ENCODE data around the gene CEP295NL. TPM values are rescaled to one million over a fixed set of nuclear protein-coding genes. Genes with fewer than 3 reads are reported as not detected.

CEP295NL gene
- total and polyA plus RNA-seq, 4 donors, result 0.39 to 8.3 (median 4.9) TPM

DNA sequence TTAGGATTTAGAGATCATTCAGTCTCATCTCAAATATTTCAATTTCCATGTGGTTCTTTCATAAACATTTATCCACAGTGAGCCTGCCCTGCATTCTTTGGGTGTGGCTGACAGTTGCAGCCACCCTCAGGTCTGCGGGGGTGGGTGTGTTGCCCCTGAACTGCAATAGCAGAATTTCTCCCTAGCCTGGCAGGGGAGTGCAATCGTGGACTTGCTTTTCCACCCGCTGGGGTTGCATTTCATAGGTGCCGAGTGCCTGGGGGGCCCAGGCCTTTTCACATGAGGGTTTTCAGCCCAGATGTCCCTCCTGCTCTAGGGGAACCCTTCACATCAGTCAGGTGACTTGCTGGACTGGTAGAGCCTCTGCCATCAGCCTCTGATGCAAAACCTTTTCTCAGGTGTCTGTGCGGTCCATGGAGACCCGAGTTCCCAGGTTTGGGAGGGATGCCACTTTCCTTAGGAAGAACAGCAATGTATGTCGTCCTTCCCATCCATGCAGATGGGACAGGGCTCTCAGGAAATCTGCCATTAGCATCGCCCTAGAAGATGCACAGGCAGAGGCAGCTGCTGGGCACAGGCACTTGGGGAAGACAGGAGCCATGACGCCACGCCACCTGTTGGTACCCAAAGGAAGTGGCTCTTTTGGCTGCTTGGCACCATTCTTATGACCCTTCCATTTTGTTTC is 60.0 kb downstream of the CEP295NL start:
- no peaks in the 10 kb centered on the region for H3K36me3 ChIP-seq (ENCODE audit: control insufficient read depth in 4 of 4, insufficient read depth in 4 of 4, low read length in 4 of 4)
- peaks cover 0 to 22% (median 12%) of the 10 kb centered on the region in 5 donors for H3K4me1 ChIP-seq (ENCODE audit: control insufficient read depth in 5 of 5, insufficient read depth in 5 of 5, low read length in 5 of 5)
- H3K9me3 ChIP-seq (ENCODE audit: control insufficient read depth in 4 of 4, insufficient read depth in 3 of 4, low read length in 3 of 4), result no peaks in the 10 kb centered on the region
- no peak overlapping the region for H3K4me3 ChIP-seq
- no peak overlapping the region for H3K27ac ChIP-seq (ENCODE audit: low read depth in 1 of 2, low read length in 1 of 2)
- no peak overlapping the region for H3K9ac ChIP-seq (ENCODE audit: insufficient read depth in 1 of 2, low read length in 2 of 2)
- 66 to 72% methylated on average over 10 of the region's 10 CpGs for WGBS, 2 donors
- ATAC-seq (ENCODE audit: insufficient read depth, low FRiP score), result no peak
- no peaks in the 10 kb centered on the region for H3K27me3 ChIP-seq (ENCODE audit: control insufficient read depth in 3 of 3, insufficient read depth in 3 of 3, low read length in 2 of 3)
- peak in 2 of 3 donors; percentile 27 to 34 for DNase-seq
- TF ChIP-seq, protein P1, sequence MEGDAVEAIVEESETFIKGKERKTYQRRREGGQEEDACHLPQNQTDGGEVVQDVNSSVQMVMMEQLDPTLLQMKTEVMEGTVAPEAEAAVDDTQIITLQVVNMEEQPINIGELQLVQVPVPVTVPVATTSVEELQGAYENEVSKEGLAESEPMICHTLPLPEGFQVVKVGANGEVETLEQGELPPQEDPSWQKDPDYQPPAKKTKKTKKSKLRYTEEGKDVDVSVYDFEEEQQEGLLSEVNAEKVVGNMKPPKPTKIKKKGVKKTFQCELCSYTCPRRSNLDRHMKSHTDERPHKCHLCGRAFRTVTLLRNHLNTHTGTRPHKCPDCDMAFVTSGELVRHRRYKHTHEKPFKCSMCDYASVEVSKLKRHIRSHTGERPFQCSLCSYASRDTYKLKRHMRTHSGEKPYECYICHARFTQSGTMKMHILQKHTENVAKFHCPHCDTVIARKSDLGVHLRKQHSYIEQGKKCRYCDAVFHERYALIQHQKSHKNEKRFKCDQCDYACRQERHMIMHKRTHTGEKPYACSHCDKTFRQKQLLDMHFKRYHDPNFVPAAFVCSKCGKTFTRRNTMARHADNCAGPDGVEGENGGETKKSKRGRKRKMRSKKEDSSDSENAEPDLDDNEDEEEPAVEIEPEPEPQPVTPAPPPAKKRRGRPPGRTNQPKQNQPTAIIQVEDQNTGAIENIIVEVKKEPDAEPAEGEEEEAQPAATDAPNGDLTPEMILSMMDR (IDR thresholded peaks at IDR 0.05; ENCODE audit: control extremely low read depth, extremely low read depth), result peak; percentile 37

DNA sequence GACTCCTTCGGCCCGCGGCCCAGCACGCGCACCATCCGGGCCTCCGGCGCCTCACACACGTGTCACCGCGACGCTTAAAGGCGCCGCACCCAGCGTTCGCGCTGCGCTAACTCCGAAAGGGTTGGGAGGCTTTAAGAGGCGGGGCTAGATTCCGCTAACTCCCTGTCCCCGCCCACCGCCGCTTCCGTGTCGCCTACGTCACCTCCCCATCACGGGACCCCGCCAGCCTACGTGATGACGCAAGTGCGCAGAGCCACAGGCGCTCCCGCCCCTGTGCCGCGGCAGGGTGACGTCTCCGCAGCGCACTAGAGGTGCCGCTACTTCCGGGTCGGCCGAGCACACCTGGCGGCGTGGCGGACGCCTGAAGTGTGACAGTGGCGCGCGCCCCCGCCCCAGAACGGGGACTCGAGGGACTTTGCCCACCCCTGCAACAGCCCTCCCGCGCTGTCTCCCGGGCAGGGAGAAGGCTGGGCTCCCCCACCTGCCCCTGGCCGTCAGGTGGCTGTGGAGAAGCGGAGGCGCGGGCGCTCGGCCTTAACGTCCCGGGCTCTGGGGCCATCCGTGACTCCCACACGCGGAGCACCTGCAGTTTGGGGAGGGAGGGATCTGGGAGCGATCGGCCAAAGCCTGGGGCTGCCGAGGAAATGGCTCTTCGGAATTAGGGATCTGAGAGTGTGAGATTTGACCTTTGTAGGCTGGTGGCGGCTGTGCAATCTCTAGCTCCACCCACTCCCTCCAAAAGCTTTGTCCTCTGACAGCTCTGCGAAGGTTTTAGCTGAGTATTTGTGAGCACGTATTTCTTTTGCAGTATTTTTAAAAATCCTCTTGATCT is 62.0 kb downstream of the CEP295NL start, which contains the start of gene USP36:
TSS of gene USP36 (minus strand) at position 35 of the 832 bp plus-strand sequence. CDS start 4,451 bp downstream, outside the sequence.
- peak; percentile 96 for ATAC-seq (ENCODE audit: insufficient read depth, low FRiP score)
- TF ChIP-seq, protein P1 (IDR thresholded peaks at IDR 0.05; ENCODE audit: control extremely low read depth, extremely low read depth), result peak; percentile 2
- 0 to 1% methylated on average over 72 to 74 of the region's 74 CpGs for WGBS, 2 donors

More for the DNA sequence above, 62.0 kb downstream of the CEP295NL start, which contains the start of gene USP36:
- Histone ChIP-seq H3K4me1 (ENCODE audit: control insufficient read depth in 5 of 5, insufficient read depth in 5 of 5, low read length in 5 of 5) (peaks cover 0 to 22% (median 12%) of the 10 kb centered on the region in 5 donors), H3K9ac (ENCODE audit: insufficient read depth in 1 of 2, low read length in 2 of 2) (peak within 1 kb of the TSS; percentile 89 to 95), H3K4me3 (peak within 1 kb of the TSS; percentile 81), H3K27ac (ENCODE audit: low read depth in 1 of 2, low read length in 1 of 2) (peak within 1 kb of the TSS; percentile 86 to 97), H3K9me3 (ENCODE audit: control insufficient read depth in 4 of 4, insufficient read depth in 3 of 4, low read length in 3 of 4) (no peaks in the 10 kb centered on the region), H3K27me3 (ENCODE audit: control insufficient read depth in 3 of 3, insufficient read depth in 3 of 3, low read length in 2 of 3) (no peaks in the 10 kb centered on the region), H3K36me3 (ENCODE audit: control insufficient read depth in 4 of 4, insufficient read depth in 4 of 4, low read length in 4 of 4) (peaks cover 7 to 16% (median 13%) of the 10 kb centered on the region in 4 donors)
- peak; percentile 99 to 100 (median 100) for DNase-seq

Other genes with a start within 250 kb of the CEP295NL start
- gene CYTH1, start 120.9 kb downstream of the CEP295NL start, total RNA-seq, result 10 to 100 TPM; 67.0 to 97.2 TPM
- 10 to 100 TPM; 50.5 to 85.1 TPM for gene CYTH1, start 120.9 kb downstream of the CEP295NL start, polyA plus RNA-seq
- gene USP36, start 62.4 kb downstream of the CEP295NL start, total RNA-seq, result 10 to 100 TPM; 56.4 to 61.5 TPM
- gene USP36, start 62.4 kb downstream of the CEP295NL start, polyA plus RNA-seq, result 10 to 100 TPM; 22.2 to 33.3 TPM
- 100 to 1,000 TPM in 1 of 2 donors, 10 to 100 TPM in 1; 95.6 to 176 TPM for gene TIMP2, start 22.2 kb upstream of the CEP295NL start, total RNA-seq
- 10 to 100 TPM; 47.5 to 88.2 TPM for gene TIMP2, start 22.2 kb upstream of the CEP295NL start, polyA plus RNA-seq
- 100 to 1,000 TPM; 183 to 479 TPM for gene LGALS3BP, start 76.7 kb upstream of the CEP295NL start, total RNA-seq
- 100 to 1,000 TPM; 229 to 261 TPM for gene LGALS3BP, start 76.7 kb upstream of the CEP295NL start, polyA plus RNA-seq
- 10 to 100 TPM; 31.4 to 75.8 TPM for gene CANT1, start 106.6 kb upstream of the CEP295NL start, total RNA-seq
- gene CANT1, start 106.6 kb upstream of the CEP295NL start, polyA plus RNA-seq, result 10 to 100 TPM in 1 of 2 donors, 1 to 10 TPM in 1; 8.5 to 66.0 TPM
- 10 to 100 TPM in 1 of 2 donors, 1 to 10 TPM in 1; 7.4 to 35.7 TPM for gene C1QTNF1, start 121.0 kb upstream of the CEP295NL start, total RNA-seq
- gene C1QTNF1, start 121.0 kb upstream of the CEP295NL start, polyA plus RNA-seq, result 10 to 100 TPM; 24.3 to 84.5 TPM
- 10 to 100 TPM; 36.7 to 45.7 TPM for gene ENGASE, start 171.6 kb upstream of the CEP295NL start, total RNA-seq
- 10 to 100 TPM; 19.0 to 28.4 TPM for gene ENGASE, start 171.6 kb upstream of the CEP295NL start, polyA plus RNA-seq

Data from lung (tissue), 12 donors.